Neural crest cell (in vitro differentiated cells): ENCODE data around the gene NPEPL1. TPM values are rescaled to one million over a fixed set of nuclear protein-coding genes. Genes with fewer than 3 reads are reported as not detected.

Experiments used
- DNase-seq: peaks from one replicate; pipeline ENCODE4 v3.0.0; 2021; ENCODE audit warnings: low read depth, mixed read lengths, low spot score
- H3K27ac Mint-ChIP-seq: one replicate; pipeline ENCODE4 v1.8.0; 2021; ENCODE audit warnings: mild to moderate bottlenecking, mixed read lengths; ENCODE audit not compliant: unreplicated experiment
- H3K27me3 Mint-ChIP-seq: 2 replicates; pipeline ENCODE4 v1.8.0; 2021; ENCODE audit warnings: low read depth, mild to moderate bottlenecking, mixed read lengths
- H3K36me3 Mint-ChIP-seq: 2 replicates; pipeline ENCODE4 v1.8.0; 2021; ENCODE audit warnings: low read depth, mild to moderate bottlenecking, mixed read lengths
- H3K4me1 Mint-ChIP-seq: 2 replicates; pipeline ENCODE4 v1.8.0; 2021; ENCODE audit warnings: mixed read lengths
- H3K4me3 Mint-ChIP-seq: one replicate; pipeline ENCODE4 v1.8.0; 2021; ENCODE audit warnings: mild to moderate bottlenecking, mixed read lengths
- H3K9me3 Mint-ChIP-seq: 2 replicates; pipeline ENCODE4 v1.8.0; 2021; ENCODE audit warnings: mixed read lengths
- total RNA-seq: library from RNA; stranded (reverse); gene quantifications from 2 replicates; pipeline ENCODE4 v1.2.1, GENCODE V29; 2021
- TF ChIP-seq, protein P1 (sequence below): fragments of 200-600 bp; sonication (generic); conservative IDR thresholded peaks from 2 replicates; pipeline ENCODE4 v1.5.0; 2021; ENCODE audit warnings: antibody characterized with exemption, mild to moderate bottlenecking

The NPEPL1 gene
- total RNA-seq, 1 donor from 2014 or later, result 34.0 TPM

DNA sequence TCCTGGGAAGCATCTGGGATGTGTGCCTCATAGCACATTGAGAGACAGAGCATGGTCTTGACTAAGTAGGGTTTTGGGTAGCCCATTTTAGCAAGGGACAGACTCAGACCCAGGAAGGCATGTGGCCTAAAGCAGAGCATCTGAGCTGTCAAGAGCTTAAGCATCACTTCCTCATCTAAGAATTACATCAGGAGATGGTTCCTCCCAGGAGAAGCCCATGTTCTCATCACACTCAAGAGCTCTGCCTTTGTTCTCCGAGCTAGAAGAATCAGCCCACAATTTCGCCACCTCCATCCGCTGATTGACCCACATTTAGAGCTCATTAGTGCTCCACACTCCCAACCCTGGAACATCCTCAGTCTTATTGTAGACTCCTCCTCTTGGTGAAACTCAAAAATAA is 68.3 kb downstream of the NPEPL1 start:
- DNase-seq, result no peak
- peaks cover 12% of the 10 kb centered on the region for H3K9me3 Mint-ChIP-seq
- peaks cover 33% of the 10 kb centered on the region for H3K27me3 Mint-ChIP-seq
- TF ChIP-seq, protein P1, sequence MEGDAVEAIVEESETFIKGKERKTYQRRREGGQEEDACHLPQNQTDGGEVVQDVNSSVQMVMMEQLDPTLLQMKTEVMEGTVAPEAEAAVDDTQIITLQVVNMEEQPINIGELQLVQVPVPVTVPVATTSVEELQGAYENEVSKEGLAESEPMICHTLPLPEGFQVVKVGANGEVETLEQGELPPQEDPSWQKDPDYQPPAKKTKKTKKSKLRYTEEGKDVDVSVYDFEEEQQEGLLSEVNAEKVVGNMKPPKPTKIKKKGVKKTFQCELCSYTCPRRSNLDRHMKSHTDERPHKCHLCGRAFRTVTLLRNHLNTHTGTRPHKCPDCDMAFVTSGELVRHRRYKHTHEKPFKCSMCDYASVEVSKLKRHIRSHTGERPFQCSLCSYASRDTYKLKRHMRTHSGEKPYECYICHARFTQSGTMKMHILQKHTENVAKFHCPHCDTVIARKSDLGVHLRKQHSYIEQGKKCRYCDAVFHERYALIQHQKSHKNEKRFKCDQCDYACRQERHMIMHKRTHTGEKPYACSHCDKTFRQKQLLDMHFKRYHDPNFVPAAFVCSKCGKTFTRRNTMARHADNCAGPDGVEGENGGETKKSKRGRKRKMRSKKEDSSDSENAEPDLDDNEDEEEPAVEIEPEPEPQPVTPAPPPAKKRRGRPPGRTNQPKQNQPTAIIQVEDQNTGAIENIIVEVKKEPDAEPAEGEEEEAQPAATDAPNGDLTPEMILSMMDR, result no peak
- no peak overlapping the region for H3K4me3 Mint-ChIP-seq
- H3K4me1 Mint-ChIP-seq, result no peaks in the 10 kb centered on the region
- H3K27ac Mint-ChIP-seq, result no peak overlapping the region
- no peaks in the 10 kb centered on the region for H3K36me3 Mint-ChIP-seq

DNA sequence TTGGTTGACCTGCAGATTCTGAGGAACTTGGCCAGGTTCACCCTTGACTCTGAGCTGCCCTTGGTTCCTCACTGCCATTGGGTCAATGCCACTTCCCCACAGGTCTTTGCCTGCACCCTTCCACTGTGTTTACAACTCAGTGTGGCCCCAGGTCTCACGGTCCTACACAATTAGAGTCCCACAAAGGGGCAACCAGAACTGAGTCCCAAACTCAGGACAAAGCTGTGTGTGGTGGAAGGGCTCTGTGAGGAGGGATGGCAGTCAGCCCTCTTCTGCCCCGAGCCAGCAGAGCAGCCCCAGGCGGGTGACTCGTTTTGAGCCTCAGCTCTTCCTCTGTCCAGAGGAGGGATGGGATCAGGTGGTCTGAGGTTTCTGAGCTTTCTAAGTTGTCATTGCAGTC is 69.5 kb downstream of the NPEPL1 start:
- TF ChIP-seq, protein P1, result no peak

DNA sequence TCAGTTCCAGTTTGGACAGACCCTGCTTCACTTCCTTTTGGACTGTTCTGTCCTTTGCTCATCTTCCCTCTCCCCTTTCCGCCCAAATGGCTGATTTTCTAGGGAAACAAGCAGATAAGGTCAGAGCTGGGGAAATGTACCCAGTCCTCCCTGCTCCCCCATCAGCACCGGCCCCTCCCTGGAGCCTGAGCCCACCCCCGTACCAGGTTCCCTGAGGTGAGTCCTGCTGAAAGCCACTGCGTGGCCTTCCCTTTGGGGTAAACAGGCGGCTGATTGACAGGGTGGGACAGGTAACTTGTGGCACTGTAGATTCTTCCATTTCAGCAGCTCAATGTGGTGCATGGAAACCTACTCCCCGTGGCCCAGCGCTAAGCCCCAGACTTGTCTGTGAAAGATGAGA is 70.5 kb downstream of the NPEPL1 start:
- H3K4me3 Mint-ChIP-seq, result no peak overlapping the region
- TF ChIP-seq, protein P1, result no peak
- no peak overlapping the region for H3K27ac Mint-ChIP-seq
- DNase-seq, result no peak
- no peaks in the 10 kb centered on the region for H3K36me3 Mint-ChIP-seq
- H3K9me3 Mint-ChIP-seq, result peaks cover 12% of the 10 kb centered on the region
- no peaks in the 10 kb centered on the region for H3K4me1 Mint-ChIP-seq
- H3K27me3 Mint-ChIP-seq, result peaks cover 42% of the 10 kb centered on the region

More for the DNA sequence above, 69.5 kb downstream of the NPEPL1 start:
- H3K9me3 Mint-ChIP-seq, result peaks cover 12% of the 10 kb centered on the region
- H3K4me3 Mint-ChIP-seq, result no peak overlapping the region
- H3K36me3 Mint-ChIP-seq, result no peaks in the 10 kb centered on the region
- peaks cover 39% of the 10 kb centered on the region for H3K27me3 Mint-ChIP-seq
- no peaks in the 10 kb centered on the region for H3K4me1 Mint-ChIP-seq
- DNase-seq, result no peak
- H3K27ac Mint-ChIP-seq, result no peak overlapping the region

Other genes starting within 250 kb of the NPEPL1 start
- not detected in 2 replicates for gene APCDD1L, start 177.4 kb upstream of the NPEPL1 start, total RNA-seq
- 57.3 and 58.7 TPM in 2 replicates for gene STX16, start 41.5 kb upstream of the NPEPL1 start, total RNA-seq
- 3.8 and 6.3 TPM in 2 replicates for gene GNAS-AS1, start 158.1 kb downstream of the NPEPL1 start, total RNA-seq
- 1,339 and 1,425 TPM in 2 replicates for gene GNAS, start 159.9 kb downstream of the NPEPL1 start, total RNA-seq